Bone marrow (tissue), 2 donors: ENCODE data around the gene LCE1B.

Source experiments
- DNase-seq, 2 donors: peaks; one replicate each; lab custom pipeline; 2025; lab: John Stamatoyannopoulos, UW

The LCE1B gene

GRCh38 chr1:152811671-152812070 lies at the start of gene LCE1B:
TSS of gene LCE1B (plus strand) at chr1:152811971. CDS start at chr1:152812447, 476 bp downstream.
- DNase-seq, result no peak

- DNase-seq, result no peak
Measured at GRCh38 chr1:152768847-152769533, 42.8 kb upstream of the LCE1B start.

- no peak for DNase-seq
Measured at GRCh38 chr1:152770411-152770810, 41.4 kb upstream of the LCE1B start.

GRCh38 chr1:152774875-152775274 lies 36.9 kb upstream of the LCE1B start, which contains the start of gene LCE1F:
TSS of gene LCE1F (plus strand) at chr1:152775140. CDS start at chr1:152776372, 1,232 bp downstream.
- no peak for DNase-seq

- no peak for DNase-seq
Measured at GRCh38 chr1:152776361-152776760, 35.4 kb upstream of the LCE1B start.

GRCh38 chr1:152777510-152778137 lies 34.1 kb upstream of the LCE1B start:
- no peak for DNase-seq

GRCh38 chr1:152783095-152783494 lies 28.7 kb upstream of the LCE1B start:
- no peak for DNase-seq

- DNase-seq, result no peak
Measured at GRCh38 chr1:152786077-152786476, 25.7 kb upstream of the LCE1B start, which contains the start of gene LCE1E. TSS of gene LCE1E (plus strand) at chr1:152786257. CDS start at chr1:152787300, 1,043 bp downstream.

GRCh38 chr1:152795686-152796085 lies 16.1 kb upstream of the LCE1B start:
- DNase-seq, result no peak

- DNase-seq, result no peak
Measured at GRCh38 chr1:152796421-152796820, 15.3 kb upstream of the LCE1B start, which contains the start of gene LCE1D. TSS of gene LCE1D (plus strand) at chr1:152796721. CDS start at chr1:152797795, 1,074 bp downstream.

- no peak for DNase-seq
Measured at GRCh38 chr1:152801333-152801732, 10.4 kb upstream of the LCE1B start.

GRCh38 chr1:152806576-152806975 lies 5.2 kb upstream of the LCE1B start, which contains the start of gene LCE1C:
TSS of gene LCE1C (minus strand) at chr1:152806651. CDS start at chr1:152805478, 1,173 bp downstream.
- no peak for DNase-seq

- DNase-seq, result no peak
Measured at GRCh38 chr1:152811050-152811449, 721 bp upstream of the LCE1B start.

- DNase-seq, result no peak
Measured at GRCh38 chr1:152817309-152817708, 5.5 kb downstream of the LCE1B start.

- no peak for DNase-seq
Measured at GRCh38 chr1:152823294-152823693, 11.5 kb downstream of the LCE1B start.

GRCh38 chr1:152824964-152825363 lies 13.2 kb downstream of the LCE1B start:
- no peak for DNase-seq

GRCh38 chr1:152827173-152827572 lies 15.4 kb downstream of the LCE1B start, which contains the start of gene LCE1A:
TSS of gene LCE1A (plus strand) at chr1:152827473. CDS start at chr1:152827473, 0 bp downstream.
- no peak for DNase-seq

GRCh38 chr1:152836870-152837269 lies 25.1 kb downstream of the LCE1B start:
- no peak for DNase-seq

- DNase-seq, result no peak
Measured at GRCh38 chr1:152842556-152842955, 30.8 kb downstream of the LCE1B start, which contains the start of gene LCE6A. TSS of gene LCE6A (plus strand) at chr1:152842856. CDS start at chr1:152843521, 665 bp downstream.

- no peak for DNase-seq
Measured at GRCh38 chr1:152855661-152856060, 43.9 kb downstream of the LCE1B start.

GRCh38 chr1:152858062-152858461 lies 46.3 kb downstream of the LCE1B start:
- DNase-seq, result no peak

- no peak for DNase-seq
Measured at GRCh38 chr1:152859696-152860095, 47.9 kb downstream of the LCE1B start, which contains the start of gene LCE7A. TSS of gene LCE7A (plus strand) at chr1:152859996. CDS start at chr1:152860698, 702 bp downstream.

- DNase-seq, result no peak
Measured at GRCh38 chr1:152860129-152860528, 48.4 kb downstream of the LCE1B start.
